ENCODE measurements around the gene BNC2.

DNA sequence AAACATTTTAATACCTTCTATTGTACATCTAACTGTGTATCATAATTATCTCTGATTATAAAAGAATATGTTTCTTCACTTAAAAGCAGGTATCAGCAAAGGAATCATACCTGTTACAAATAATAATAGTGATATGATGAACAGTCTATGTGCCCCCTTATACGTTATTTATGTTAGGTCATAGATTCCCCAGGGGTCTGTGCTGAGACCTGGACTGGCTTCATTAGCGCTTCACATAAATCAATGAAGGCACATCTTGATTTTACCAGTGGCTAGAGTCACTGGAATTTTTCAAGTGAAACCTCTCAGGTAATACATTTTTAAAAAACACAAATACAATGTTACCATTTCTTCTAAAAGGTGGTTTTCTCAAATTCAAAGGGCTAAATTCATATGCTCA lies 275.2 kb downstream of the BNC2 start:
- TF ChIP-seq, protein P1, sequence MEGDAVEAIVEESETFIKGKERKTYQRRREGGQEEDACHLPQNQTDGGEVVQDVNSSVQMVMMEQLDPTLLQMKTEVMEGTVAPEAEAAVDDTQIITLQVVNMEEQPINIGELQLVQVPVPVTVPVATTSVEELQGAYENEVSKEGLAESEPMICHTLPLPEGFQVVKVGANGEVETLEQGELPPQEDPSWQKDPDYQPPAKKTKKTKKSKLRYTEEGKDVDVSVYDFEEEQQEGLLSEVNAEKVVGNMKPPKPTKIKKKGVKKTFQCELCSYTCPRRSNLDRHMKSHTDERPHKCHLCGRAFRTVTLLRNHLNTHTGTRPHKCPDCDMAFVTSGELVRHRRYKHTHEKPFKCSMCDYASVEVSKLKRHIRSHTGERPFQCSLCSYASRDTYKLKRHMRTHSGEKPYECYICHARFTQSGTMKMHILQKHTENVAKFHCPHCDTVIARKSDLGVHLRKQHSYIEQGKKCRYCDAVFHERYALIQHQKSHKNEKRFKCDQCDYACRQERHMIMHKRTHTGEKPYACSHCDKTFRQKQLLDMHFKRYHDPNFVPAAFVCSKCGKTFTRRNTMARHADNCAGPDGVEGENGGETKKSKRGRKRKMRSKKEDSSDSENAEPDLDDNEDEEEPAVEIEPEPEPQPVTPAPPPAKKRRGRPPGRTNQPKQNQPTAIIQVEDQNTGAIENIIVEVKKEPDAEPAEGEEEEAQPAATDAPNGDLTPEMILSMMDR (IDR thresholded peaks at IDR 0.05) = no peak
- no peak for TF ChIP-seq POLR2A (IDR thresholded peaks at IDR 0.05)

Measured in right lobe of liver (tissue), 4 donors.